ENCODE data around the gene PLCG2.

DNA sequence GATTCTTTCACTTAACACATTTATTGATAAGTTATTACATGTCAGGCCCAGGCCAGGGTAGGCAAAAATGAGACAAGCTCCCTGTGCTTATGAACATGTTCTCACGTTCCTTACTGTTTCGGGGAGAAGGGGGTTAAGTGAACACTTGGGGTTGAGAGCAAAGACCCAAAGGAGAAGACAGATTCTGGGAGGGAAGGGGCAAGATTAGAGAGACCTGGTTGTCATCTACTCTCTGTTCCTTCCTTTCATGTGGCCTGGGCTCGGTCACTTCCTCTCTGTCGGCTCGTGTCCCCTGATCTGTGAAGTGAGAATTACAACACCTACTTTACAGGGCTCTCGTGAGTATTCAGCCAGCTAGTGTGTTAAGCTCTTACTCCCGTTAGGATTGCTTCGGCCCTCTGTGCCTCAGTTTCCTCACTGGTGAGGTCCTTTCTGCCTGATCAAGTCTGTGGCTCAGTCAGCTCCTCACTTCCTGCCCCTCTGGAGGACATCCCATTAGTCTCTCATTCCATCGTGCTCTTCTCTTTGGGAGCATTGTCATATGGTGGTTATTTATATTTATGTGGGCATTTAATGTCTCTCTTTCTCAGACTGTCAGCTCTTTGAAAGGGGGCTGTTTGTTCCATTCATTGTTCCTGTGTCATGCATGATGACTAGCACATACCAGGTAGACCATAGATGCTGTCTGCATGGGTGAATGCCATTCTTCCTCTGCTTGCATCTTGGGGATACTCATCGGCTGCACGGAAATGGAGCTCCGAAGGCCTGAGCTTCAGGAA is 38.9 kb downstream of the PLCG2 start:
- TF ChIP-seq, protein P1, sequence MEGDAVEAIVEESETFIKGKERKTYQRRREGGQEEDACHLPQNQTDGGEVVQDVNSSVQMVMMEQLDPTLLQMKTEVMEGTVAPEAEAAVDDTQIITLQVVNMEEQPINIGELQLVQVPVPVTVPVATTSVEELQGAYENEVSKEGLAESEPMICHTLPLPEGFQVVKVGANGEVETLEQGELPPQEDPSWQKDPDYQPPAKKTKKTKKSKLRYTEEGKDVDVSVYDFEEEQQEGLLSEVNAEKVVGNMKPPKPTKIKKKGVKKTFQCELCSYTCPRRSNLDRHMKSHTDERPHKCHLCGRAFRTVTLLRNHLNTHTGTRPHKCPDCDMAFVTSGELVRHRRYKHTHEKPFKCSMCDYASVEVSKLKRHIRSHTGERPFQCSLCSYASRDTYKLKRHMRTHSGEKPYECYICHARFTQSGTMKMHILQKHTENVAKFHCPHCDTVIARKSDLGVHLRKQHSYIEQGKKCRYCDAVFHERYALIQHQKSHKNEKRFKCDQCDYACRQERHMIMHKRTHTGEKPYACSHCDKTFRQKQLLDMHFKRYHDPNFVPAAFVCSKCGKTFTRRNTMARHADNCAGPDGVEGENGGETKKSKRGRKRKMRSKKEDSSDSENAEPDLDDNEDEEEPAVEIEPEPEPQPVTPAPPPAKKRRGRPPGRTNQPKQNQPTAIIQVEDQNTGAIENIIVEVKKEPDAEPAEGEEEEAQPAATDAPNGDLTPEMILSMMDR (IDR thresholded peaks at IDR 0.05), result no peak
- no peak for TF ChIP-seq EP300 (IDR thresholded peaks at IDR 0.05)

Measured in ovary (tissue), 3 donors.